Progenitor cell of endocrine pancreas (in vitro differentiated cells): ENCODE results near the gene RHBDL1. TPM values are rescaled to one million over a fixed set of nuclear protein-coding genes. Genes with fewer than 3 reads are reported as not detected.

Experiments used
- DNase-seq: peaks from one replicate; pipeline ENCODE4 v3.0.0; 2021; ENCODE audit warnings: low spot score; ENCODE audit not compliant: unreplicated experiment
- H3K27ac Mint-ChIP-seq: 2 replicates; pipeline ENCODE4 v1.8.0; 2021; ENCODE audit warnings: mild to moderate bottlenecking, moderate library complexity, mixed read lengths
- H3K27me3 Mint-ChIP-seq: 2 replicates; pipeline ENCODE4 v1.8.0; 2021; ENCODE audit warnings: mixed read lengths
- H3K36me3 Mint-ChIP-seq: 2 replicates; pipeline ENCODE4 v1.8.0; 2022; ENCODE audit warnings: mixed read lengths; ENCODE audit not compliant: insufficient read depth
- H3K4me1 Mint-ChIP-seq: 2 replicates; pipeline ENCODE4 v1.8.0; 2021; ENCODE audit warnings: low read depth, mixed read lengths
- H3K4me3 Mint-ChIP-seq: 2 replicates; pipeline ENCODE4 v1.8.0; 2021; ENCODE audit warnings: low read depth, mild to moderate bottlenecking, moderate library complexity, mixed read lengths
- H3K9me3 Mint-ChIP-seq: 2 replicates; pipeline ENCODE4 v1.8.0; 2021; ENCODE audit warnings: low read depth, mixed read lengths
- CTCF ChIP-seq: fragments of 200-600 bp; sonication (generic); IDR thresholded peaks from one replicate; pipeline ENCODE4 v1.5.0; 2021; ENCODE audit warnings: antibody characterized with exemption, mild to moderate bottlenecking; ENCODE audit not compliant: unreplicated experiment
- total RNA-seq: library from RNA; stranded (reverse); gene quantifications from 2 replicates; pipeline ENCODE4 v1.2.1, GENCODE V29; 2021

RHBDL1 gene
- total RNA-seq, 1 donor from 2014 or later = 5.2 TPM

- Mint-ChIP-seq H3K9me3 (no peaks in the 10 kb centered on the region), H3K27me3 (no peaks in the 10 kb centered on the region), H3K27ac (no peak overlapping the region), H3K4me3 (peak overlapping the region; percentile 55), H3K36me3 (peaks cover 4% of the 10 kb centered on the region), H3K4me1 (peaks cover 16% of the 10 kb centered on the region)
- DNase-seq = no peak
- TF ChIP-seq CTCF = no peak
Measured at GRCh38 chr16:631808-632358, 43.6 kb upstream of the RHBDL1 start.

GRCh38 chr16:632486-633335 lies 42.8 kb upstream of the RHBDL1 start:
- H3K9me3 Mint-ChIP-seq = no peaks in the 10 kb centered on the region
- peak overlapping the region; percentile 31 for H3K4me3 Mint-ChIP-seq
- TF ChIP-seq CTCF = no peak
- peaks cover 17% of the 10 kb centered on the region for H3K4me1 Mint-ChIP-seq
- no peaks in the 10 kb centered on the region for H3K27me3 Mint-ChIP-seq
- peaks cover 4% of the 10 kb centered on the region for H3K36me3 Mint-ChIP-seq
- no peak overlapping the region for H3K27ac Mint-ChIP-seq
- no peak for DNase-seq

GRCh38 chr16:633336-634050 lies 42.0 kb upstream of the RHBDL1 start:
- Mint-ChIP-seq H3K36me3 (peaks cover 4% of the 10 kb centered on the region), H3K9me3 (no peaks in the 10 kb centered on the region), H3K27me3 (no peaks in the 10 kb centered on the region), H3K4me3 (no peak overlapping the region), H3K27ac (no peak overlapping the region), H3K4me1 (peaks cover 20% of the 10 kb centered on the region)
- TF ChIP-seq CTCF = no peak
- no peak for DNase-seq

- H3K4me3 Mint-ChIP-seq = peak overlapping the region; percentile 49
- H3K27ac Mint-ChIP-seq = no peak overlapping the region
- no peaks in the 10 kb centered on the region for H3K27me3 Mint-ChIP-seq
- no peaks in the 10 kb centered on the region for H3K9me3 Mint-ChIP-seq
- peaks cover 15% of the 10 kb centered on the region for H3K4me1 Mint-ChIP-seq
- TF ChIP-seq CTCF = no peak
- peaks cover 2% of the 10 kb centered on the region for H3K36me3 Mint-ChIP-seq
- no peak for DNase-seq
Measured at GRCh38 chr16:634051-634670, 41.3 kb upstream of the RHBDL1 start.

GRCh38 chr16:634996-635395 lies 40.5 kb upstream of the RHBDL1 start:
- peak overlapping the region; percentile 58 for H3K4me3 Mint-ChIP-seq
- no peaks in the 10 kb centered on the region for H3K27me3 Mint-ChIP-seq
- H3K27ac Mint-ChIP-seq = no peak overlapping the region
- no peak for TF ChIP-seq CTCF
- peaks cover 2% of the 10 kb centered on the region for H3K36me3 Mint-ChIP-seq
- no peaks in the 10 kb centered on the region for H3K9me3 Mint-ChIP-seq
- no peak for DNase-seq
- peaks cover 10% of the 10 kb centered on the region for H3K4me1 Mint-ChIP-seq
